AG10803 (cell line): ENCODE data around the gene B3GALT2.
"Not testable (repeated sequence)": the region's sequence is repeated elsewhere in the genome, so short reads cannot be mapped to it uniquely, and the experiment has no call there.

Experiments used
- DNase-seq: peaks from one replicate; pipeline ENCODE4 v3.0.0; 2010; ENCODE audit warnings: low read depth
- H3K4me3 ChIP-seq: 2 replicates; pipeline ENCODE4 v1.5.1; 2011; ENCODE audit warnings: mild to moderate bottlenecking, low read length, control low read depth
- CTCF ChIP-seq: conservative IDR thresholded peaks from 2 replicates; pipeline ENCODE4 v1.5.1; 2011; ENCODE audit warnings: mild to moderate bottlenecking, low read length, control low read depth, inconsistent platforms

The B3GALT2 gene

GRCh38 chr1:193185901-193186731 lies at the start of gene B3GALT2:
Gene B3GALT2 (minus strand): TSS chr1:193186613. CDS start chr1:193181562, 5,051 bp downstream.
- peak; percentile 47 for DNase-seq
- TF ChIP-seq CTCF, result no peak
- H3K4me3 ChIP-seq, result peak within 1 kb of the TSS; percentile 66

- DNase-seq, result no peak
- no peak overlapping the region for H3K4me3 ChIP-seq
- no peak for TF ChIP-seq CTCF
Measured at GRCh38 chr1:193234530-193234929, 48.1 kb upstream of the B3GALT2 start.

- not testable (repeated sequence) for H3K4me3 ChIP-seq, DNase-seq
Measured at GRCh38 chr1:193231146-193231545, 44.7 kb upstream of the B3GALT2 start.

DNA sequence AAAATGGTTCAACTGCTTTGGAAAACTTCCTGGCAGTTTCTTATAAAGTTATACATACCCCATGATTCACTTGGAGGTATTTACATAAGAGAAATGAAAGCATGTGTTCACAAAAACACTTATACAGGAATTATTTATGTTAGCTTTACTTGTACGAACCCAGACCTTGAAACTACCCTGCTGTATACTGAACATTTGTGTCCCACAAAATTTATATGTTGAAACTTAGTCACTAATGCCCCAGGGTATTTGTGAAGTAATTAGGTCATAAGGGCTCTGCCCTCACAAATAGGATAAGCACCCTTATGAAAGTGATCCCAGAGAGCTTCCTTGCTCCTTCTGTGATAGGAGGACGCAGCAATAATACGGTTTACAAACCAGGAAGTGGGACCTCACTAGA lies 42.7 kb upstream of the B3GALT2 start:
- no peak for TF ChIP-seq CTCF
- DNase-seq, result no peak
- no peak overlapping the region for H3K4me3 ChIP-seq

DNA sequence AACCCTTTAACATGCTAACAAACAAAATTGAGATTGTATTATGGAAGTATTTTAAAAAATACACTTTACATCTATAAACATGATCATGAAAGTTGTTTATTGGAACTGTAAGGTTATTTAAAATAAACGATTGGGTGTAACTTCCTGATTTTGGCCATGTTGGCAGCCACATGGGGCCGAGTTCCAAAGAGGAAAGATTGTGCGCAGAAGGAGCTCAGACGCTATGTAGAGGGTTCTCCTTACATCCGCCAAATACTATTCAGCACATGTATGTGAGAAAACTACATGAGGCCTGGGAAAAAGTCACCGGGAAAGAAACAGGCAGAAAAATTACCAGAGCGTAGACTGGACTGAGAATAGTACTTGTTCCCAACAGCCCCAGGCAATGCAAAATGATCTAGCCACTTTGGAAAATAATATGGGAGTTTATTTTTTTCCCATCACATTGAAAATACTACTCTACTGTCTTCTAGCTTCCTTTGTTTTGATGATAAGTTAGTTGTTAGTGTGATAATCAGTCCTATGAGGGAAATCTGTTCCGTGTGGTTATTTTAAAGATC lies 35.7 kb upstream of the B3GALT2 start:
- DNase-seq, result no peak
- H3K4me3 ChIP-seq, result no peak overlapping the region
- no peak for TF ChIP-seq CTCF

- TF ChIP-seq CTCF, result no peak
- no peak overlapping the region for H3K4me3 ChIP-seq
- peak; percentile 16 for DNase-seq
Measured at GRCh38 chr1:193221651-193222050, 35.2 kb upstream of the B3GALT2 start.

DNA sequence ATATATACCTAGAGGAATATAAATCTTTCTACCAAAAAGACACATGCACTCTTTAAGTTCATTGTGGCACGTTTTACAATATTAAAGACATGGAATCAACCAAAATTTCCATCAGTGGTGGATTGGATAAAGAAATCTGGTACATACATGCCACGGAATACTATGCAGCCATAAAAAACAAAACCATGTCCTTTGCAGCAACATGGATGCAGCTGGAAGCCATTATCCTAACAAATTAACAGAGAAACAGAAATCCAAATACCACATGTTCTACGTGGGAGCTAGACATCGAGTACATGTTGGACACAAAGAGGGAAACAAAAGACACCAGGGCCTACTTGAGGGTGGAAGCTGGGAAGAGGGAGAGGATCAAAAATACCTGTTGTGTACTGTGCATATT lies 33.0 kb upstream of the B3GALT2 start:
- no peak for DNase-seq
- no peak for TF ChIP-seq CTCF
- no peak overlapping the region for H3K4me3 ChIP-seq
